HEK293 (cell line): ENCODE data around the gene DDRGK1.
A peak's percentile ranks its signal among the peaks of the same experiment; 100 is the strongest.

Experiments used
- ZBTB48 ChIP-seq: fragments of 450-650 bp; formaldehyde crosslinking; IDR thresholded peaks from 2 replicates; pipeline ENCODE4 v1.5.1; 2016; ENCODE audit warnings: missing biosample characterization, missing genetic modification characterization
- ZEB2 ChIP-seq: fragments of 450-650 bp; formaldehyde crosslinking; IDR thresholded peaks from 2 replicates; pipeline ENCODE4 v1.5.1; 2016; ENCODE audit warnings: missing biosample characterization, missing genetic modification characterization
- ZFP3 ChIP-seq: fragments of 450-650 bp; formaldehyde crosslinking; IDR thresholded peaks from 2 replicates; pipeline ENCODE4 v1.5.1; 2016; ENCODE audit warnings: low read depth, missing biosample characterization, missing genetic modification characterization
- ZNF10 ChIP-seq: fragments of 450-650 bp; formaldehyde crosslinking; IDR thresholded peaks from 2 replicates; pipeline ENCODE4 v1.5.1; 2017; ENCODE audit warnings: missing biosample characterization, missing genetic modification characterization
- ZNF211 ChIP-seq: fragments of 450-650 bp; formaldehyde crosslinking; IDR thresholded peaks from 2 replicates; pipeline ENCODE4 v1.5.1; 2016; ENCODE audit warnings: low read depth, missing biosample characterization, missing genetic modification characterization
- ZNF335 ChIP-seq: fragments of 450-650 bp; formaldehyde crosslinking; conservative IDR thresholded peaks from 2 replicates; pipeline ENCODE4 v1.5.1; 2016; ENCODE audit warnings: missing biosample characterization, missing genetic modification characterization
- ZNF354C ChIP-seq: fragments of 450-650 bp; formaldehyde crosslinking; IDR thresholded peaks from 2 replicates; pipeline ENCODE4 v1.5.1; 2016; ENCODE audit warnings: missing biosample characterization, missing genetic modification characterization, low read depth, borderline replicate concordance
- ZNF558 ChIP-seq: fragments of 450-650 bp; formaldehyde crosslinking; IDR thresholded peaks from 2 replicates; pipeline ENCODE4 v1.5.1; 2016; ENCODE audit warnings: missing biosample characterization, missing genetic modification characterization
- ZNF623 ChIP-seq: fragments of 450-650 bp; formaldehyde crosslinking; IDR thresholded peaks from 2 replicates; pipeline ENCODE4 v1.5.1; 2016; ENCODE audit warnings: missing biosample characterization, missing genetic modification characterization
- ZNF747 ChIP-seq: fragments of 450-650 bp; formaldehyde crosslinking; IDR thresholded peaks from 2 replicates; pipeline ENCODE4 v1.5.1; 2016; ENCODE audit warnings: missing biosample characterization, missing genetic modification characterization
- ZNF837 ChIP-seq: fragments of 450-650 bp; formaldehyde crosslinking; IDR thresholded peaks from 2 replicates; pipeline ENCODE4 v1.5.1; 2016; ENCODE audit warnings: missing biosample characterization, missing genetic modification characterization
- TF ChIP-seq, protein P1 (sequence below): fragments of 450-650 bp; formaldehyde crosslinking; IDR thresholded peaks from 2 replicates; pipeline ENCODE4 v1.5.1; 2016; ENCODE audit warnings: missing biosample characterization, missing genetic modification characterization, low read depth
- TF ChIP-seq, protein P2 (sequence below): fragments of 450-650 bp; formaldehyde crosslinking; IDR thresholded peaks from 2 replicates; pipeline ENCODE4 v1.5.1; 2016; ENCODE audit warnings: missing biosample characterization, missing genetic modification characterization
- TF ChIP-seq, protein P3 (sequence below): fragments of 450-650 bp; formaldehyde crosslinking; IDR thresholded peaks from 2 replicates; pipeline ENCODE4 v1.5.1; 2016; ENCODE audit warnings: missing biosample characterization, missing genetic modification characterization
- TF ChIP-seq, protein P4 (sequence below): fragments of 450-650 bp; IDR thresholded peaks from 2 replicates; pipeline ENCODE4 v1.5.1; 2018; ENCODE audit warnings: missing biosample characterization, missing genetic modification characterization
- TF ChIP-seq, protein P5 (sequence below): fragments of 450-650 bp; formaldehyde crosslinking; IDR thresholded peaks from 2 replicates; pipeline ENCODE4 v1.5.1; 2016; ENCODE audit warnings: missing biosample characterization, missing genetic modification characterization
- TF ChIP-seq, protein P6 (sequence below): fragments of 450-650 bp; formaldehyde crosslinking; IDR thresholded peaks from 2 replicates; pipeline ENCODE4 v1.5.1; 2016; ENCODE audit warnings: missing biosample characterization, missing genetic modification characterization
- TF ChIP-seq, protein P7 (sequence below): fragments of 450-650 bp; formaldehyde crosslinking; IDR thresholded peaks from 2 replicates; pipeline ENCODE4 v1.5.1; 2016; ENCODE audit warnings: missing biosample characterization, missing genetic modification characterization
- TF ChIP-seq, protein P8 (sequence below): fragments of 450-650 bp; formaldehyde crosslinking; IDR thresholded peaks from 2 replicates; pipeline ENCODE4 v1.5.1; 2017; ENCODE audit warnings: missing biosample characterization, missing genetic modification characterization
- TF ChIP-seq, protein P9 (sequence below): fragments of 450-650 bp; formaldehyde crosslinking; IDR thresholded peaks from 2 replicates; pipeline ENCODE4 v1.5.1; 2016; ENCODE audit warnings: missing biosample characterization, missing genetic modification characterization

DDRGK1 gene

DNA sequence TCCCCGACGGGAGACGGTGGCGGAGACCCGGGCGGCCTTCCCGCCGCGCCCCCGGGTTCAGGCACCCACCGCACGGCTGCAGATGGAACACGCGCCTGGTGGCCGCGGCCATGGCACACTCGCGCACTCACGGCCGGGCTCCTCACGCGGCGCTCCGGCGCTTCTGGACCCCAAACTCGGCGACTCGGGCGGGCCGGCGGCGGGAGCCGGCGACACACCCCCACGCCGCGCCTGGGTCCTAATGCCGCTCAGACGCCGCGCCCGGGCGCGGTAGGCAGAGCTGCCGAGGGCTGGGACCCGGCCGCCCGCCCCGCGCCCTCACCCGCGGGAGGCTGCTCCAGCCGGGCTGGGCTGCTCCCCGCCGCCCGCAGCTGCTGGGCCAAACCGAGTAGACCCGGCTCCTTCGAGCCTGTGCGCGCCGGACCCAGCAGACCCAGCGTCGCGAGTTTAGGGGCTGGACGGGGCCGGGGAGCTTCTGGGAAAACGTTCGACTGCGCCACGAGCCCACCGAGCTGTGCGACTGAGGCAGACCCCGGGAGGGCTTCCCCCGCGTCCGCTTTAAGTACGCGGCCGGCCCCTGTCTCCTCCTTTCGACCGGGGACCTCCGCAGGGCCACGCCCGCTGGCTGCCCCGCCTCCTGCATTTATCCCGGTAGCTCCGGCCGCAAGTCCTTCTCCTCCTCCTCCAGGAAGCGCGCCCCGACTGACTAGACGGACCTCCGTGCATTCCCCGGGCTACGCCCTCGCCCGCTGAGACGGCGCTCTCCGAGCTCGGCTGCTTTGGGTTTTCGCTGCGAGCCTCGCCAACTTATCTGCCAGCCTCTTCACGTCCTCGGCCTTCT is 34.8 kb upstream of the DDRGK1 start, which contains the start of gene SLC4A11 (continued):
- TF ChIP-seq, protein P1, sequence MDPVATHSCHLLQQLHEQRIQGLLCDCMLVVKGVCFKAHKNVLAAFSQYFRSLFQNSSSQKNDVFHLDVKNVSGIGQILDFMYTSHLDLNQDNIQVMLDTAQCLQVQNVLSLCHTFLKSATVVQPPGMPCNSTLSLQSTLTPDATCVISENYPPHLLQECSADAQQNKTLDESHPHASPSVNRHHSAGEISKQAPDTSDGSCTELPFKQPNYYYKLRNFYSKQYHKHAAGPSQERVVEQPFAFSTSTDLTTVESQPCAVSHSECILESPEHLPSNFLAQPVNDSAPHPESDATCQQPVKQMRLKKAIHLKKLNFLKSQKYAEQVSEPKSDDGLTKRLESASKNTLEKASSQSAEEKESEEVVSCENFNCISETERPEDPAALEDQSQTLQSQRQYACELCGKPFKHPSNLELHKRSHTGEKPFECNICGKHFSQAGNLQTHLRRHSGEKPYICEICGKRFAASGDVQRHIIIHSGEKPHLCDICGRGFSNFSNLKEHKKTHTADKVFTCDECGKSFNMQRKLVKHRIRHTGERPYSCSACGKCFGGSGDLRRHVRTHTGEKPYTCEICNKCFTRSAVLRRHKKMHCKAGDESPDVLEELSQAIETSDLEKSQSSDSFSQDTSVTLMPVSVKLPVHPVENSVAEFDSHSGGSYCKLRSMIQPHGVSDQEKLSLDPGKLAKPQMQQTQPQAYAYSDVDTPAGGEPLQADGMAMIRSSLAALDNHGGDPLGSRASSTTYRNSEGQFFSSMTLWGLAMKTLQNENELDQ (tag by site-specific recombination) = no peak
- TF ChIP-seq, protein P2, sequence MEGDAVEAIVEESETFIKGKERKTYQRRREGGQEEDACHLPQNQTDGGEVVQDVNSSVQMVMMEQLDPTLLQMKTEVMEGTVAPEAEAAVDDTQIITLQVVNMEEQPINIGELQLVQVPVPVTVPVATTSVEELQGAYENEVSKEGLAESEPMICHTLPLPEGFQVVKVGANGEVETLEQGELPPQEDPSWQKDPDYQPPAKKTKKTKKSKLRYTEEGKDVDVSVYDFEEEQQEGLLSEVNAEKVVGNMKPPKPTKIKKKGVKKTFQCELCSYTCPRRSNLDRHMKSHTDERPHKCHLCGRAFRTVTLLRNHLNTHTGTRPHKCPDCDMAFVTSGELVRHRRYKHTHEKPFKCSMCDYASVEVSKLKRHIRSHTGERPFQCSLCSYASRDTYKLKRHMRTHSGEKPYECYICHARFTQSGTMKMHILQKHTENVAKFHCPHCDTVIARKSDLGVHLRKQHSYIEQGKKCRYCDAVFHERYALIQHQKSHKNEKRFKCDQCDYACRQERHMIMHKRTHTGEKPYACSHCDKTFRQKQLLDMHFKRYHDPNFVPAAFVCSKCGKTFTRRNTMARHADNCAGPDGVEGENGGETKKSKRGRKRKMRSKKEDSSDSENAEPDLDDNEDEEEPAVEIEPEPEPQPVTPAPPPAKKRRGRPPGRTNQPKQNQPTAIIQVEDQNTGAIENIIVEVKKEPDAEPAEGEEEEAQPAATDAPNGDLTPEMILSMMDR (tag by site-specific recombination) = no peak
- TF ChIP-seq ZNF211 (tag by site-specific recombination) (no peak), ZNF335 (tag by site-specific recombination) (peak; percentile 86), ZNF747 (tag by site-specific recombination) (no peak), ZNF837 (tag by site-specific recombination) (no peak), ZFP3 (tag by site-specific recombination) (no peak), ZNF558 (tag by site-specific recombination) (no peak), ZEB2 (peak; percentile 66), ZNF354C (tag by site-specific recombination) (no peak), ZBTB48 (tag by site-specific recombination) (peak; percentile 62; the same call in 1 of the 2 replicates), ZNF623 (tag by site-specific recombination) (no peak), ZNF10 (no peak)
- TF ChIP-seq, protein P3, sequence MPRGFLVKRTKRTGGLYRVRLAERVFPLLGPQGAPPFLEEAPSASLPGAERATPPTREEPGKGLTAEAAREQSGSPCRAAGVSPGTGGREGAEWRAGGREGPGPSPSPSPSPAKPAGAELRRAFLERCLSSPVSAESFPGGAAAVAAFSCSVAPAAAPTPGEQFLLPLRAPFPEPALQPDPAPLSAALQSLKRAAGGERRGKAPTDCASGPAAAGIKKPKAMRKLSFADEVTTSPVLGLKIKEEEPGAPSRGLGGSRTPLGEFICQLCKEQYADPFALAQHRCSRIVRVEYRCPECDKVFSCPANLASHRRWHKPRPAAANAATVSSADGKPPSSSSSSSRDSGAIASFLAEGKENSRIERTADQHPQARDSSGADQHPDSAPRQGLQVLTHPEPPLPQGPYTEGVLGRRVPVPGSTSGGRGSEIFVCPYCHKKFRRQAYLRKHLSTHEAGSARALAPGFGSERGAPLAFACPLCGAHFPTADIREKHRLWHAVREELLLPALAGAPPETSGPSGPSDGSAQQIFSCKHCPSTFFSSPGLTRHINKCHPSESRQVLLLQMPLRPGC (tag by site-specific recombination) = no peak
- TF ChIP-seq, protein P4, sequence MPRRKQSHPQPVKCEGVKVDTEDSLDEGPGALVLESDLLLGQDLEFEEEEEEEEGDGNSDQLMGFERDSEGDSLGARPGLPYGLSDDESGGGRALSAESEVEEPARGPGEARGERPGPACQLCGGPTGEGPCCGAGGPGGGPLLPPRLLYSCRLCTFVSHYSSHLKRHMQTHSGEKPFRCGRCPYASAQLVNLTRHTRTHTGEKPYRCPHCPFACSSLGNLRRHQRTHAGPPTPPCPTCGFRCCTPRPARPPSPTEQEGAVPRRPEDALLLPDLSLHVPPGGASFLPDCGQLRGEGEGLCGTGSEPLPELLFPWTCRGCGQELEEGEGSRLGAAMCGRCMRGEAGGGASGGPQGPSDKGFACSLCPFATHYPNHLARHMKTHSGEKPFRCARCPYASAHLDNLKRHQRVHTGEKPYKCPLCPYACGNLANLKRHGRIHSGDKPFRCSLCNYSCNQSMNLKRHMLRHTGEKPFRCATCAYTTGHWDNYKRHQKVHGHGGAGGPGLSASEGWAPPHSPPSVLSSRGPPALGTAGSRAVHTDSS (tag by site-specific recombination) = no peak
- TF ChIP-seq, protein P5, sequence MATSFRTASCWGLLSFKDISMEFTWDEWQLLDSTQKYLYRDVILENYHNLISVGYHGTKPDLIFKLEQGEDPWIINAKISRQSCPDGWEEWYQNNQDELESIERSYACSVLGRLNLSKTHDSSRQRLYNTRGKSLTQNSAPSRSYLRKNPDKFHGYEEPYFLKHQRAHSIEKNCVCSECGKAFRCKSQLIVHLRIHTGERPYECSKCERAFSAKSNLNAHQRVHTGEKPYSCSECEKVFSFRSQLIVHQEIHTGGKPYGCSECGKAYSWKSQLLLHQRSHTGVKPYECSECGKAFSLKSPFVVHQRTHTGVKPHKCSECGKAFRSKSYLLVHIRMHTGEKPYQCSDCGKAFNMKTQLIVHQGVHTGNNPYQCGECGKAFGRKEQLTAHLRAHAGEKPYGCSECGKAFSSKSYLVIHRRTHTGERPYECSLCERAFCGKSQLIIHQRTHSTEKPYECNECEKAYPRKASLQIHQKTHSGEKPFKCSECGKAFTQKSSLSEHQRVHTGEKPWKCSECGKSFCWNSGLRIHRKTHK (tag by site-specific recombination) = no peak
- TF ChIP-seq, protein P6, sequence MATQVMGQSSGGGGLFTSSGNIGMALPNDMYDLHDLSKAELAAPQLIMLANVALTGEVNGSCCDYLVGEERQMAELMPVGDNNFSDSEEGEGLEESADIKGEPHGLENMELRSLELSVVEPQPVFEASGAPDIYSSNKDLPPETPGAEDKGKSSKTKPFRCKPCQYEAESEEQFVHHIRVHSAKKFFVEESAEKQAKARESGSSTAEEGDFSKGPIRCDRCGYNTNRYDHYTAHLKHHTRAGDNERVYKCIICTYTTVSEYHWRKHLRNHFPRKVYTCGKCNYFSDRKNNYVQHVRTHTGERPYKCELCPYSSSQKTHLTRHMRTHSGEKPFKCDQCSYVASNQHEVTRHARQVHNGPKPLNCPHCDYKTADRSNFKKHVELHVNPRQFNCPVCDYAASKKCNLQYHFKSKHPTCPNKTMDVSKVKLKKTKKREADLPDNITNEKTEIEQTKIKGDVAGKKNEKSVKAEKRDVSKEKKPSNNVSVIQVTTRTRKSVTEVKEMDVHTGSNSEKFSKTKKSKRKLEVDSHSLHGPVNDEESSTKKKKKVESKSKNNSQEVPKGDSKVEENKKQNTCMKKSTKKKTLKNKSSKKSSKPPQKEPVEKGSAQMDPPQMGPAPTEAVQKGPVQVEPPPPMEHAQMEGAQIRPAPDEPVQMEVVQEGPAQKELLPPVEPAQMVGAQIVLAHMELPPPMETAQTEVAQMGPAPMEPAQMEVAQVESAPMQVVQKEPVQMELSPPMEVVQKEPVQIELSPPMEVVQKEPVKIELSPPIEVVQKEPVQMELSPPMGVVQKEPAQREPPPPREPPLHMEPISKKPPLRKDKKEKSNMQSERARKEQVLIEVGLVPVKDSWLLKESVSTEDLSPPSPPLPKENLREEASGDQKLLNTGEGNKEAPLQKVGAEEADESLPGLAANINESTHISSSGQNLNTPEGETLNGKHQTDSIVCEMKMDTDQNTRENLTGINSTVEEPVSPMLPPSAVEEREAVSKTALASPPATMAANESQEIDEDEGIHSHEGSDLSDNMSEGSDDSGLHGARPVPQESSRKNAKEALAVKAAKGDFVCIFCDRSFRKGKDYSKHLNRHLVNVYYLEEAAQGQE = no peak
- TF ChIP-seq, protein P7, sequence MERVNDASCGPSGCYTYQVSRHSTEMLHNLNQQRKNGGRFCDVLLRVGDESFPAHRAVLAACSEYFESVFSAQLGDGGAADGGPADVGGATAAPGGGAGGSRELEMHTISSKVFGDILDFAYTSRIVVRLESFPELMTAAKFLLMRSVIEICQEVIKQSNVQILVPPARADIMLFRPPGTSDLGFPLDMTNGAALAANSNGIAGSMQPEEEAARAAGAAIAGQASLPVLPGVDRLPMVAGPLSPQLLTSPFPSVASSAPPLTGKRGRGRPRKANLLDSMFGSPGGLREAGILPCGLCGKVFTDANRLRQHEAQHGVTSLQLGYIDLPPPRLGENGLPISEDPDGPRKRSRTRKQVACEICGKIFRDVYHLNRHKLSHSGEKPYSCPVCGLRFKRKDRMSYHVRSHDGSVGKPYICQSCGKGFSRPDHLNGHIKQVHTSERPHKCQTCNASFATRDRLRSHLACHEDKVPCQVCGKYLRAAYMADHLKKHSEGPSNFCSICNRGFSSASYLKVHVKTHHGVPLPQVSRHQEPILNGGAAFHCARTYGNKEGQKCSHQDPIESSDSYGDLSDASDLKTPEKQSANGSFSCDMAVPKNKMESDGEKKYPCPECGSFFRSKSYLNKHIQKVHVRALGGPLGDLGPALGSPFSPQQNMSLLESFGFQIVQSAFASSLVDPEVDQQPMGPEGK (tag by site-specific recombination) = 0 out of 2 replicates have a peak, but pooled peaks have one; percentile 4
- TF ChIP-seq, protein P8, sequence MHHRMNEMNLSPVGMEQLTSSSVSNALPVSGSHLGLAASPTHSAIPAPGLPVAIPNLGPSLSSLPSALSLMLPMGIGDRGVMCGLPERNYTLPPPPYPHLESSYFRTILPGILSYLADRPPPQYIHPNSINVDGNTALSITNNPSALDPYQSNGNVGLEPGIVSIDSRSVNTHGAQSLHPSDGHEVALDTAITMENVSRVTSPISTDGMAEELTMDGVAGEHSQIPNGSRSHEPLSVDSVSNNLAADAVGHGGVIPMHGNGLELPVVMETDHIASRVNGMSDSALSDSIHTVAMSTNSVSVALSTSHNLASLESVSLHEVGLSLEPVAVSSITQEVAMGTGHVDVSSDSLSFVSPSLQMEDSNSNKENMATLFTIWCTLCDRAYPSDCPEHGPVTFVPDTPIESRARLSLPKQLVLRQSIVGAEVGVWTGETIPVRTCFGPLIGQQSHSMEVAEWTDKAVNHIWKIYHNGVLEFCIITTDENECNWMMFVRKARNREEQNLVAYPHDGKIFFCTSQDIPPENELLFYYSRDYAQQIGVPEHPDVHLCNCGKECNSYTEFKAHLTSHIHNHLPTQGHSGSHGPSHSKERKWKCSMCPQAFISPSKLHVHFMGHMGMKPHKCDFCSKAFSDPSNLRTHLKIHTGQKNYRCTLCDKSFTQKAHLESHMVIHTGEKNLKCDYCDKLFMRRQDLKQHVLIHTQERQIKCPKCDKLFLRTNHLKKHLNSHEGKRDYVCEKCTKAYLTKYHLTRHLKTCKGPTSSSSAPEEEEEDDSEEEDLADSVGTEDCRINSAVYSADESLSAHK (tag by site-specific recombination) = no peak
- TF ChIP-seq, protein P9, sequence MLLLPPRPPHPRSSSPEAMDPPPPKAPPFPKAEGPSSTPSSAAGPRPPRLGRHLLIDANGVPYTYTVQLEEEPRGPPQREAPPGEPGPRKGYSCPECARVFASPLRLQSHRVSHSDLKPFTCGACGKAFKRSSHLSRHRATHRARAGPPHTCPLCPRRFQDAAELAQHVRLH (tag by site-specific recombination) = no peak
